DLD1 (cell line): ENCODE measurements around the gene IFT57.
"Not testable (repeated sequence)": the region's sequence is repeated elsewhere in the genome, so short reads cannot be mapped to it uniquely, and the experiment has no call there.

ENCODE experiments used
- in situ Hi-C: cut with HindIII; loops from 2 replicates; pipeline ENCODE4 v1.10.0; 2017; ENCODE audit warnings: low sequenced_read_pairs

IFT57 gene

GRCh38 chr3:108221911-108222852 lies at the start of gene IFT57:
TSS of gene IFT57 (minus strand) at chr3:108222424. CDS start at chr3:108222322, 102 bp downstream.
- in situ Hi-C loops, result no loop called here

- in situ Hi-C loops, result no loop called here
Observed at GRCh38 chr3:108271626-108272025, 49.4 kb upstream of the IFT57 start.

- in situ Hi-C loops, result not testable (repeated sequence)
Observed at GRCh38 chr3:108268235-108268634, 46.0 kb upstream of the IFT57 start.

GRCh38 chr3:108264534-108265298 lies 42.5 kb upstream of the IFT57 start:
- in situ Hi-C loops, result not testable (repeated sequence)

- in situ Hi-C loops, result no loop called here
Observed at GRCh38 chr3:108255131-108255530, 32.9 kb upstream of the IFT57 start.

- in situ Hi-C loops, result no loop called here
Observed at GRCh38 chr3:108251844-108252243, 29.6 kb upstream of the IFT57 start.

GRCh38 chr3:108251265-108251664 lies 29.0 kb upstream of the IFT57 start:
- in situ Hi-C loops, result no loop called here

GRCh38 chr3:108250626-108251025 lies 28.4 kb upstream of the IFT57 start:
- in situ Hi-C loops, result no loop called here

- in situ Hi-C loops, result no loop called here
Observed at GRCh38 chr3:108243243-108243642, 21.0 kb upstream of the IFT57 start.

GRCh38 chr3:108242776-108243175 lies 20.6 kb upstream of the IFT57 start:
- in situ Hi-C loops, result no loop called here

GRCh38 chr3:108241721-108242120 lies 19.5 kb upstream of the IFT57 start:
- in situ Hi-C loops, result no loop called here

GRCh38 chr3:108241146-108241545 lies 18.9 kb upstream of the IFT57 start:
- in situ Hi-C loops, result no loop called here

- in situ Hi-C loops, result no loop called here
Observed at GRCh38 chr3:108239082-108239481, 16.9 kb upstream of the IFT57 start.

- in situ Hi-C loops, result no loop called here
Observed at GRCh38 chr3:108235290-108235689, 13.1 kb upstream of the IFT57 start.

GRCh38 chr3:108234387-108234957 lies 12.2 kb upstream of the IFT57 start:
- in situ Hi-C loops, result no loop called here

GRCh38 chr3:108228286-108228685 lies 6.1 kb upstream of the IFT57 start:
- in situ Hi-C loops, result no loop called here

- in situ Hi-C loops, result no loop called here
Observed at GRCh38 chr3:108227131-108227530, 4.9 kb upstream of the IFT57 start.

- in situ Hi-C loops, result no loop called here
Observed at GRCh38 chr3:108225221-108225620, 3.0 kb upstream of the IFT57 start.

GRCh38 chr3:108223928-108224327 lies 1.7 kb upstream of the IFT57 start:
- in situ Hi-C loops, result no loop called here

- in situ Hi-C loops, result no loop called here
Observed at GRCh38 chr3:108222853-108223565, 785 bp upstream of the IFT57 start.

GRCh38 chr3:108221393-108221792 lies 831 bp downstream of the IFT57 start:
- in situ Hi-C loops, result no loop called here
